B cell (primary cell): ENCODE data around the gene KRCC1. TPM values are rescaled to one million over a fixed set of nuclear protein-coding genes. Genes with fewer than 3 reads are reported as not detected.

Source experiments
- ATAC-seq: fragments of 200-7000 bp; cut with Tn5 transposase; one replicate; pipeline ENCODE4 v1.10.0; 2021; ENCODE audit warnings: low read depth, mild to moderate bottlenecking, moderate number of reproducible peaks, moderate library complexity
- CTCF ChIA-PET: fragments of 350-600 bp; sonication (Branson Sonifier 250); formaldehyde crosslinking; loops from one replicate; lab custom pipeline; 2021; ENCODE audit warnings: antibody characterized with exemption, inconsistent platforms; lab: Charles Lee
- POLR2A ChIA-PET: fragments of 350-600 bp; sonication (Branson Sonifier 250); formaldehyde crosslinking; loops from one replicate; lab custom pipeline; 2021; ENCODE audit warnings: antibody characterized with exemption; lab: Charles Lee
- DNase-seq: peaks from one replicate; pipeline ENCODE4 v3.0.0; 2013
- H2AFZ ChIP-seq: 2 replicates; pipeline ENCODE4 v1.6.1; 2012; ENCODE audit warnings: mild to moderate bottlenecking, low read depth, low read length; ENCODE audit not compliant: insufficient read depth, poor library complexity, severe bottlenecking
- H3K27ac ChIP-seq, 2 donors: 1 replicate in 1 of 2; 2 replicates in 1 of 2; pipeline ENCODE4 v1.5.1; 2012 to 2013; ENCODE audit warnings: low read length in 2 of 2, mild to moderate bottlenecking in 2 of 2, moderate library complexity in 1 of 2
- H3K27me3 ChIP-seq, 4 experiments: fragments of 200-600 bp in 1 of 4; sonication (generic) in 1 of 4; replicated peaks in 1 of 4; 1 replicate in 2 of 4; 2 replicates in 2 of 4; pipeline versions ENCODE4 v1.6.1 to v1.7.0; 2013 to 2016; ENCODE audit warnings: low read length in 3 of 4, mild to moderate bottlenecking in 2 of 4, mixed read lengths in 1 of 4, moderate library complexity in 1 of 4; ENCODE audit not compliant: insufficient read depth in 4 of 4, control insufficient read depth in 3 of 4; ENCODE audit errors: control extremely low read depth in 1 of 4
- H3K36me3 ChIP-seq, 2 experiments: replicated peaks in 1 of 2; 1 replicate in 1 of 2; 2 replicates in 1 of 2; pipeline versions ENCODE4 v1.6.1 to v1.7.1; 2013; ENCODE audit warnings: low read length in 1 of 2; ENCODE audit not compliant: insufficient read depth in 2 of 2, control insufficient read depth in 1 of 2; ENCODE audit errors: control extremely low read depth in 1 of 2, extremely low read depth in 1 of 2
- H3K4me1 ChIP-seq, 2 donors: fragments of 200-600 bp in 1 of 2; sonication (generic) in 1 of 2; 1 replicate in 1 of 2; 2 replicates in 1 of 2; pipeline versions ENCODE4 v1.5.1 to v1.6.1; 2013 to 2017; ENCODE audit warnings: low read length in 2 of 2; ENCODE audit not compliant: control insufficient read depth in 2 of 2, insufficient read depth in 2 of 2
- H3K4me2 ChIP-seq: replicated peaks from 2 replicates; pipeline ENCODE3; 2012; ENCODE audit warnings: mild to moderate bottlenecking, low read depth, low read length; ENCODE audit not compliant: poor library complexity, severe bottlenecking
- H3K4me3 ChIP-seq, 5 experiments: fragments of 200-600 bp in 1 of 5; sonication (generic) in 1 of 5; 1 replicate in 3 of 5; 2 replicates in 2 of 5; pipeline versions ENCODE4 v1.5.1 to v1.7.0; 2011 to 2016; ENCODE audit warnings: low read length in 4 of 5, mild to moderate bottlenecking in 4 of 5, low read depth in 2 of 5, control low read depth in 1 of 5, moderate library complexity in 1 of 5; ENCODE audit not compliant: insufficient read depth in 1 of 5; ENCODE audit errors: control extremely low read depth in 1 of 5, extremely low read depth in 1 of 5
- H3K79me2 ChIP-seq: fragments of 200-600 bp; sonication (generic); one replicate; pipeline ENCODE4 v1.6.0; 2016; ENCODE audit warnings: low read length; ENCODE audit not compliant: control insufficient read depth, insufficient read depth
- H3K9ac ChIP-seq: fragments of 200-600 bp; sonication (generic); 2 replicates; pipeline ENCODE4 v1.6.1; 2017; ENCODE audit warnings: mild to moderate bottlenecking, low read length, moderate library complexity
- H3K9me3 ChIP-seq, 3 donors: one replicate each; pipeline versions ENCODE4 v1.6.1 to v1.7.1; 2013; ENCODE audit warnings: low read length in 2 of 3; ENCODE audit not compliant: control insufficient read depth in 2 of 3, insufficient read depth in 1 of 3; ENCODE audit errors: control extremely low read depth in 1 of 3
- H4K20me1 ChIP-seq: 2 replicates; pipeline ENCODE4 v1.6.0; 2012; ENCODE audit warnings: mild to moderate bottlenecking, low read length; ENCODE audit not compliant: insufficient read depth, control insufficient read depth, poor library complexity, severe bottlenecking
- H3K27ac Mint-ChIP-seq: one replicate; pipeline ENCODE4 v1.8.0; 2021; ENCODE audit warnings: mixed read lengths
- H3K27me3 Mint-ChIP-seq: one replicate; pipeline ENCODE4 v1.8.0; 2021; ENCODE audit warnings: mixed read lengths
- H3K4me1 Mint-ChIP-seq: one replicate; pipeline ENCODE4 v1.8.0; 2021; ENCODE audit warnings: mixed read lengths
- H3K4me3 Mint-ChIP-seq: one replicate; pipeline ENCODE4 v1.8.0; 2021; ENCODE audit warnings: mixed read lengths
- H3K9me3 Mint-ChIP-seq: one replicate; pipeline ENCODE4 v1.8.0; 2022; ENCODE audit warnings: mixed read lengths; ENCODE audit not compliant: insufficient read depth
- CTCF ChIP-seq: fragments of 200-600 bp; IDR thresholded peaks from one replicate; pipeline ENCODE4 v1.8.0; 2022; ENCODE audit warnings: antibody characterized with exemption, mild to moderate bottlenecking
- EZH2 ChIP-seq: IDR thresholded peaks from 2 replicates; pipeline ENCODE4 v1.6.1; 2012; ENCODE audit warnings: borderline replicate concordance, low read depth, mild to moderate bottlenecking, moderate library complexity, low read length; ENCODE audit not compliant: insufficient read depth, poor library complexity, severe bottlenecking
- WGBS: methylation state at CpG from one replicate; pipeline ENCODE4 v1.1.5; 2013; ENCODE audit warnings: missing lambda C conversion rate; ENCODE audit not compliant: insufficient coverage; 5-methylcytosine and 5-hydroxymethylcytosine counted together
- intact Hi-C: fragments of 100-400 bp; cut with micrococcal nuclease; formaldehyde crosslinking; loops from one replicate; pipeline ENCODE4 v1.10.0; 2022
- polyA minus RNA-seq: library from RNA; depleted of rRNA, polyadenylated mRNA; stranded (reverse); fragments of >200 nt; gene quantifications from 2 replicates; pipeline ENCODE4 v1.2.3, GENCODE V29; 2012
- polyA plus RNA-seq: library from polyadenylated mRNA; depleted of rRNA; stranded (reverse); fragments of >200 nt; gene quantifications from 2 replicates; pipeline ENCODE4 v1.2.3, GENCODE V29; 2012
- total RNA-seq, 2 donors: library from RNA; stranded (reverse); fragments of 120-200 nt in 1 of 2; gene quantifications; 1 replicate in 1 of 2; 2 replicates in 1 of 2; pipeline versions ENCODE4 v1.2.3 to v1.2.4, GENCODE V29; 2013 to 2022

Gene KRCC1
- total RNA-seq = 27.1 and 27.2 TPM in 2 replicates
- 59.1 TPM for total RNA-seq (2013)
- polyA plus RNA-seq = 11.9 and 12.9 TPM in 2 replicates
- polyA minus RNA-seq = 7.1 and 7.4 TPM in 2 replicates

- intact Hi-C loops = loop anchor here (1.0 to 10.0 kb wide), 3 partner anchors 39 to 1433 kb away; partner anchors contain the start of genes EIF2AK3, RNF103 and RNU2-63P
- WGBS = under 1% methylated on average over 74 of the region's 77 CpGs
- Mint-ChIP-seq H3K9me3 (no peaks in the 10 kb centered on the region), H3K27ac (peak within 1 kb of the TSS; percentile 97), H3K4me1 (peaks cover 39% of the 10 kb centered on the region), H3K4me3 (peak within 1 kb of the TSS; percentile 98), H3K27me3 (no peaks in the 10 kb centered on the region)
- ATAC-seq (peak; percentile 95), DNase-seq (peak; percentile 97)
- peaks cover 20 to 22% of the 10 kb centered on the region in 2 donors for H3K4me1 ChIP-seq
- ChIA-PET POLR2A (interaction anchor here (1.9 kb wide), 1 partner anchor 38 kb away, joined by 15 read pairs; the partner anchor contains the start of gene RNU2-63P), CTCF (interaction anchor here (1.5 to 1.6 kb wide), 2 partner anchors 52 to 54 kb away, joined by 3 to 8 read pairs; no protein-coding TSS in a partner anchor)
- no peaks in the 10 kb centered on the region for H3K36me3 ChIP-seq
- H3K79me2 ChIP-seq = peaks cover 29% of the 10 kb centered on the region
- no peaks in the 10 kb centered on the region for H3K27me3 ChIP-seq
- no peaks in the 10 kb centered on the region for H4K20me1 ChIP-seq
- peak within 1 kb of the TSS; percentile 95 to 96 for H3K27ac ChIP-seq
- TF ChIP-seq CTCF (no peak), EZH2 (no peak)
- H3K4me2 ChIP-seq = peak within 1 kb of the TSS; percentile 87
- no peaks in the 10 kb centered on the region for H3K9me3 ChIP-seq
- H2AFZ ChIP-seq = peak within 1 kb of the TSS; percentile 78
- peak within 1 kb of the TSS; percentile 94 for H3K9ac ChIP-seq
- H3K4me3 ChIP-seq = peak within 1 kb of the TSS; percentile 73 to 95 (median 89)
These were observed at the start of gene KRCC1 for GRCh38 chr2:88055371-88056128. Gene KRCC1, minus strand, starts transcription at chr2:88055783. Its CDS starts 27,220 bp downstream, at chr2:88028563.

- Mint-ChIP-seq H3K4me3 (no peak overlapping the region), H3K27me3 (peaks cover 19% of the 10 kb centered on the region), H3K4me1 (no peaks in the 10 kb centered on the region), H3K9me3 (no peaks in the 10 kb centered on the region), H3K27ac (no peak overlapping the region)
- H3K79me2 ChIP-seq = no peaks in the 10 kb centered on the region
- no peaks in the 10 kb centered on the region for H3K9me3 ChIP-seq
- H3K9ac ChIP-seq = no peak overlapping the region
- no peaks in the 10 kb centered on the region for H4K20me1 ChIP-seq
- no peaks in the 10 kb centered on the region for H3K4me1 ChIP-seq
- H3K4me3 ChIP-seq = no peak overlapping the region
- POLR2A ChIA-PET = no interaction called here
- no peaks in the 10 kb centered on the region for H3K27me3 ChIP-seq
- DNase-seq = no peak
- CTCF ChIA-PET = interaction anchor here (1.4 kb wide), 1 partner anchor 11 kb away, joined by 3 read pairs; no protein-coding TSS in a partner anchor
- no peak overlapping the region for H2AFZ ChIP-seq
- no peak overlapping the region for H3K27ac ChIP-seq
- no peak overlapping the region for H3K4me2 ChIP-seq
- intact Hi-C loops = no loop called here
- no peak for TF ChIP-seq EZH2
- TF ChIP-seq CTCF = no peak
- 97% methylated on average over 2 of the region's 3 CpGs for WGBS
- H3K36me3 ChIP-seq = no peaks in the 10 kb centered on the region
- ATAC-seq = no peak
These were observed 44.9 kb upstream of the KRCC1 start for GRCh38 chr2:88100489-88100858.
